ENCODE results near the gene COPB1.

The COPB1 gene

GRCh38 chr11:14425621-14426020, 74.0 kb downstream of the COPB1 start:
- H3K9ac ChIP-seq (ENCODE audit: low read depth, low read length): no peak overlapping the region
- H3K4me1 ChIP-seq (ENCODE audit: insufficient read depth, low read length): peaks cover 31% of the 10 kb centered on the region
- H3K36me3 ChIP-seq (ENCODE audit: insufficient read depth, low read length): no peaks in the 10 kb centered on the region
- H3K9me3 ChIP-seq (ENCODE audit: control insufficient read depth, insufficient read depth, low read length): no peaks in the 10 kb centered on the region

GRCh38 chr11:14424096-14424495, 75.5 kb downstream of the COPB1 start:
- no peaks in the 10 kb centered on the region for H3K36me3 ChIP-seq (ENCODE audit: insufficient read depth, low read length)
- H3K4me1 ChIP-seq (ENCODE audit: insufficient read depth, low read length): peaks cover 31% of the 10 kb centered on the region
- no peak overlapping the region for H3K9ac ChIP-seq (ENCODE audit: low read depth, low read length)

GRCh38 chr11:14423633-14424032, 76.0 kb downstream of the COPB1 start:
- H3K9me3 ChIP-seq (ENCODE audit: control insufficient read depth, insufficient read depth, low read length): no peaks in the 10 kb centered on the region
- no peaks in the 10 kb centered on the region for H3K36me3 ChIP-seq (ENCODE audit: insufficient read depth, low read length)
- peaks cover 31% of the 10 kb centered on the region for H3K4me1 ChIP-seq (ENCODE audit: insufficient read depth, low read length)
- H3K9ac ChIP-seq (ENCODE audit: low read depth, low read length): no peak overlapping the region

More at GRCh38 chr11:14424096-14424495, 75.5 kb downstream of the COPB1 start:
- H3K9me3 ChIP-seq (ENCODE audit: control insufficient read depth, insufficient read depth, low read length): no peaks in the 10 kb centered on the region

- no peaks in the 10 kb centered on the region for H3K36me3 ChIP-seq (ENCODE audit: insufficient read depth, low read length)
- no peaks in the 10 kb centered on the region for H3K9me3 ChIP-seq (ENCODE audit: control insufficient read depth, insufficient read depth, low read length)
- peaks cover 31% of the 10 kb centered on the region for H3K4me1 ChIP-seq (ENCODE audit: insufficient read depth, low read length)
- H3K9ac ChIP-seq (ENCODE audit: low read depth, low read length): 0 out of 2 replicates have a peak overlapping the region, but pooled peaks have one; percentile 8
Measured at GRCh38 chr11:14422814-14423182, 76.8 kb downstream of the COPB1 start.

GRCh38 chr11:14422052-14422813, 77.4 kb downstream of the COPB1 start:
- Histone ChIP-seq H3K4me1 (ENCODE audit: insufficient read depth, low read length) (peaks cover 35% of the 10 kb centered on the region), H3K36me3 (ENCODE audit: insufficient read depth, low read length) (no peaks in the 10 kb centered on the region), H3K9me3 (ENCODE audit: control insufficient read depth, insufficient read depth, low read length) (no peaks in the 10 kb centered on the region), H3K9ac (ENCODE audit: low read depth, low read length) (0 out of 2 replicates have a peak overlapping the region, but pooled peaks have one; percentile 8)

- H3K36me3 ChIP-seq (ENCODE audit: insufficient read depth, low read length): no peaks in the 10 kb centered on the region
- H3K9ac ChIP-seq (ENCODE audit: low read depth, low read length): no peak overlapping the region
- peaks cover 32% of the 10 kb centered on the region for H3K4me1 ChIP-seq (ENCODE audit: insufficient read depth, low read length)
- H3K9me3 ChIP-seq (ENCODE audit: control insufficient read depth, insufficient read depth, low read length): no peaks in the 10 kb centered on the region
Measured at GRCh38 chr11:14420223-14420622, 79.4 kb downstream of the COPB1 start.

- Histone ChIP-seq H3K9ac (ENCODE audit: low read depth, low read length) (no peak overlapping the region), H3K4me1 (ENCODE audit: insufficient read depth, low read length) (peaks cover 37% of the 10 kb centered on the region), H3K9me3 (ENCODE audit: control insufficient read depth, insufficient read depth, low read length) (no peaks in the 10 kb centered on the region), H3K36me3 (ENCODE audit: insufficient read depth, low read length) (no peaks in the 10 kb centered on the region)
Measured at GRCh38 chr11:14418801-14419417, 80.7 kb downstream of the COPB1 start.

GRCh38 chr11:14417617-14418374, 81.8 kb downstream of the COPB1 start:
- Histone ChIP-seq H3K9me3 (ENCODE audit: control insufficient read depth, insufficient read depth, low read length) (no peaks in the 10 kb centered on the region), H3K9ac (ENCODE audit: low read depth, low read length) (no peak overlapping the region), H3K36me3 (ENCODE audit: insufficient read depth, low read length) (no peaks in the 10 kb centered on the region), H3K4me1 (ENCODE audit: insufficient read depth, low read length) (peaks cover 36% of the 10 kb centered on the region)

GRCh38 chr11:14417186-14417585, 82.4 kb downstream of the COPB1 start:
- no peaks in the 10 kb centered on the region for H3K36me3 ChIP-seq (ENCODE audit: insufficient read depth, low read length)
- H3K9ac ChIP-seq (ENCODE audit: low read depth, low read length): no peak overlapping the region
- H3K9me3 ChIP-seq (ENCODE audit: control insufficient read depth, insufficient read depth, low read length): no peaks in the 10 kb centered on the region
- H3K4me1 ChIP-seq (ENCODE audit: insufficient read depth, low read length): peaks cover 37% of the 10 kb centered on the region

GRCh38 chr11:14414470-14415461, 84.8 kb downstream of the COPB1 start:
- no peak overlapping the region for H3K9ac ChIP-seq (ENCODE audit: low read depth, low read length)

GRCh38 chr11:14413307-14414069, 86.1 kb downstream of the COPB1 start:
- Histone ChIP-seq H3K9ac (ENCODE audit: low read depth, low read length) (no peak overlapping the region), H3K4me1 (ENCODE audit: insufficient read depth, low read length) (peaks cover 69% of the 10 kb centered on the region), H3K36me3 (ENCODE audit: insufficient read depth, low read length) (no peaks in the 10 kb centered on the region), H3K9me3 (ENCODE audit: control insufficient read depth, insufficient read depth, low read length) (no peaks in the 10 kb centered on the region)

More at GRCh38 chr11:14414470-14415461, 84.8 kb downstream of the COPB1 start:
- Histone ChIP-seq H3K4me1 (ENCODE audit: insufficient read depth, low read length) (peaks cover 57% of the 10 kb centered on the region), H3K36me3 (ENCODE audit: insufficient read depth, low read length) (no peaks in the 10 kb centered on the region), H3K9me3 (ENCODE audit: control insufficient read depth, insufficient read depth, low read length) (no peaks in the 10 kb centered on the region)

- Histone ChIP-seq H3K4me1 (ENCODE audit: insufficient read depth, low read length) (peaks cover 71% of the 10 kb centered on the region), H3K9ac (ENCODE audit: low read depth, low read length) (no peak overlapping the region), H3K36me3 (ENCODE audit: insufficient read depth, low read length) (no peaks in the 10 kb centered on the region), H3K9me3 (ENCODE audit: control insufficient read depth, insufficient read depth, low read length) (no peaks in the 10 kb centered on the region)
Measured at GRCh38 chr11:14411818-14412217, 87.8 kb downstream of the COPB1 start.

- Histone ChIP-seq H3K9ac (ENCODE audit: low read depth, low read length) (no peak overlapping the region), H3K36me3 (ENCODE audit: insufficient read depth, low read length) (no peaks in the 10 kb centered on the region), H3K4me1 (ENCODE audit: insufficient read depth, low read length) (peaks cover 66% of the 10 kb centered on the region), H3K9me3 (ENCODE audit: control insufficient read depth, insufficient read depth, low read length) (no peaks in the 10 kb centered on the region)
Measured at GRCh38 chr11:14409891-14410290, 89.7 kb downstream of the COPB1 start.
